Heart left ventricle (tissue), 16 donors: ENCODE measurements around the gene MEG3. TPM values are rescaled to one million over a fixed set of nuclear protein-coding genes. Genes with fewer than 3 reads are reported as not detected.

Source experiments
- ATAC-seq, 4 donors: fragments of 200-7000 bp; cut with Tn5 transposase; one replicate each; pipeline ENCODE4 v1.9.1; 2020 to 2022; ENCODE audit warnings: moderate library complexity in 4 of 4, mild to moderate bottlenecking in 3 of 4, moderate number of reproducible peaks in 1 of 4
- DNase-seq, 5 donors: peaks; one replicate each; pipeline ENCODE4 v3.0.0-alpha.2; 2020
- H3K27ac ChIP-seq, 12 donors: fragments of 200-600 bp; sonication (generic) in 4 of 12; one replicate each; pipeline versions ENCODE4 v1.5.0 to v1.8.0; 2016 to 2022; ENCODE audit warnings: mild to moderate bottlenecking in 2 of 12
- H3K27me3 ChIP-seq, 9 donors: fragments of 200-600 bp; sonication (generic) in 2 of 9; one replicate each; pipeline versions ENCODE4 v1.5.1 to v1.8.0; 2016 to 2022; ENCODE audit warnings: mild to moderate bottlenecking in 3 of 9
- H3K36me3 ChIP-seq, 9 donors: fragments of 200-600 bp; sonication (generic) in 2 of 9; one replicate each; pipeline versions ENCODE4 v1.5.0 to v1.8.0; 2018 to 2022; ENCODE audit warnings: mild to moderate bottlenecking in 2 of 9
- H3K4me1 ChIP-seq, 12 donors: fragments of 200-600 bp; sonication (generic) in 4 of 12; one replicate each; pipeline versions ENCODE4 v1.5.0 to v1.8.0; 2016 to 2022; ENCODE audit warnings: mild to moderate bottlenecking in 3 of 12
- H3K4me3 ChIP-seq, 12 donors: fragments of 200-600 bp; sonication (generic) in 4 of 12; one replicate each; pipeline versions ENCODE4 v1.5.0 to v1.8.0; 2017 to 2022; ENCODE audit warnings: mild to moderate bottlenecking in 9 of 12, moderate library complexity in 4 of 12
- H3K9me3 ChIP-seq, 12 donors: fragments of 200-600 bp; sonication (generic) in 4 of 12; one replicate each; pipeline versions ENCODE4 v1.5.0 to v1.8.0; 2016 to 2022; ENCODE audit warnings: mild to moderate bottlenecking in 1 of 12
- POLR2A ChIP-seq, 2 donors: fragments of 450-650 bp; IDR thresholded peaks; one replicate each; pipeline ENCODE4 v1.6.1; 2017; ENCODE audit warnings: antibody characterized with exemption in 2 of 2, mild to moderate bottlenecking in 2 of 2, moderate library complexity in 2 of 2
- WGBS, 4 donors: extraction: QIAGEN DNeasy Blood & Tissue Kit in 2 of 4; methylation state at CpG; one replicate each; pipeline versions ENCODE4 v1.1.5 to v1.1.7; 2013 to 2018; 5-methylcytosine and 5-hydroxymethylcytosine counted together
- intact Hi-C, 10 donors: fragments of 100-400 bp; cut with DNase I; formaldehyde crosslinking; loops; one replicate each; pipeline versions ENCODE4 v1.11.1 to v1.14.2; 2022
- polyA plus RNA-seq, 2 donors: library from polyadenylated mRNA; stranded (reverse); fragments of 200-250 nt; gene quantifications; one replicate each; pipeline ENCODE4 v1.2.3, GENCODE V29; 2013
- total RNA-seq, 9 donors: library from RNA; depleted of rRNA in 2 of 9; stranded (reverse); fragments of >200 nt in 2 of 9; fragmentation: NEBNext Ultra II Directional in 3 of 9; extraction: Animal tissue kit (Norgen Biotek cat#: 25700) in 3 of 9; gene quantifications; one replicate each; pipeline versions ENCODE4 v1.1.0 to v1.2.4, GENCODE V29; 2016 to 2023
- TF ChIP-seq, protein P1 (sequence below), 12 donors: fragments of 200-600 bp; sonication (generic) in 4 of 12; IDR thresholded peaks; one replicate each; pipeline versions ENCODE4 v1.5.0 to v1.8.0; 2018 to 2022; ENCODE audit warnings: antibody characterized with exemption in 12 of 12, mild to moderate bottlenecking in 5 of 12
- donor health status: ischemic (EF 13 %, LVEDD 7.1; RV severe dilation, severe dysfunction).
- donor health status: healthy with polysubstance abuse.
- donor health status: DM: no; HTN: yes; CAD: no.
- donor health status: DM: no; HTN: no; CAD: no.
- donor health status: ischemic (EF 25% LVEDD 6.9; RV normal size, moderate dysfunction).
- donor health status: ischemic (EF 25% LVEDD 5.7; RV mildly dilated, moderate dysfunction).
- donor health status: healthy.
- donor health status: DM: yes; HTN: yes; CAD: no.
- donor health status: ischemic (EF 35%, LVEDD 5.7; RV mildly dilated, moderate dysfunction).
- donor health status: nonischemic (EF 11% LVEDD 7.7; RV severe dilation, severe dysfunction).
- donor health status: DM: yes; HTN: yes; CAD: no.
- donor health status: PGD.
- donor health status: ischemic (EF 29% LVEDD 5.4; RV normal size, mild dysfunction).
- donor health status: nonischemic (EF 23%, LVEDD 6.1; RV moderate dilation, normal function).

MEG3 gene
- total and polyA plus RNA-seq, 11 donors: 3.6 to 37.7 (median 9.9) TPM

DNA sequence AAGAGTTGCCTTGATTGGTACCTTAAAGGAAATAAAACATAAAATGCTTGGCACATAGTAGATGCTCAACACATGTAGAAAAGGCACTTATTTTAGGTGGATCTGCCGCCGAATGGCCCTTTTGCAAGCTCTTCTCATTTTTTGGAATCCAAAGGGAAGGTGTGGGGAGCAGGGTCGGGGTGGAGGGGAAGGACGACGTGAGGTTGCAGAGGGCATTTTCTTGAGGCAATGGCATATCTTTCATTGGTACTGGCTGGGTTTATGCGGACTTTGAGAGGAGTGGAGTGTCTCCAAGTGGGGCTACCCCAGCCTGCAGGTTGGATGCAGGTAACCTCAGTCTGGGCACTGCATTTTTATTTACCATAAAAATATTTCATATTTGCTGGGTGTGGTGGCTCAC lies 69.5 kb downstream of the MEG3 start:
- no peaks in the 10 kb centered on the region for H3K36me3 ChIP-seq
- DNase-seq (no peak), ATAC-seq (no peak)
- H3K4me1 ChIP-seq: peaks cover 0 to 15% (median 5%) of the 10 kb centered on the region in 12 donors
- peaks cover 0 to 69% (median 13%) of the 10 kb centered on the region in 9 donors for H3K27me3 ChIP-seq
- TF ChIP-seq, protein P1, sequence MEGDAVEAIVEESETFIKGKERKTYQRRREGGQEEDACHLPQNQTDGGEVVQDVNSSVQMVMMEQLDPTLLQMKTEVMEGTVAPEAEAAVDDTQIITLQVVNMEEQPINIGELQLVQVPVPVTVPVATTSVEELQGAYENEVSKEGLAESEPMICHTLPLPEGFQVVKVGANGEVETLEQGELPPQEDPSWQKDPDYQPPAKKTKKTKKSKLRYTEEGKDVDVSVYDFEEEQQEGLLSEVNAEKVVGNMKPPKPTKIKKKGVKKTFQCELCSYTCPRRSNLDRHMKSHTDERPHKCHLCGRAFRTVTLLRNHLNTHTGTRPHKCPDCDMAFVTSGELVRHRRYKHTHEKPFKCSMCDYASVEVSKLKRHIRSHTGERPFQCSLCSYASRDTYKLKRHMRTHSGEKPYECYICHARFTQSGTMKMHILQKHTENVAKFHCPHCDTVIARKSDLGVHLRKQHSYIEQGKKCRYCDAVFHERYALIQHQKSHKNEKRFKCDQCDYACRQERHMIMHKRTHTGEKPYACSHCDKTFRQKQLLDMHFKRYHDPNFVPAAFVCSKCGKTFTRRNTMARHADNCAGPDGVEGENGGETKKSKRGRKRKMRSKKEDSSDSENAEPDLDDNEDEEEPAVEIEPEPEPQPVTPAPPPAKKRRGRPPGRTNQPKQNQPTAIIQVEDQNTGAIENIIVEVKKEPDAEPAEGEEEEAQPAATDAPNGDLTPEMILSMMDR (IDR thresholded peaks at IDR 0.05): no peak
- intact Hi-C loops: no loop called here
- no peak overlapping the region for H3K4me3 ChIP-seq
- H3K27ac ChIP-seq: no peak overlapping the region
- WGBS, 4 donors: 83 to 90% (median 88%) methylated on average over 6 of the region's 6 CpGs
- no peaks in the 10 kb centered on the region for H3K9me3 ChIP-seq

DNA sequence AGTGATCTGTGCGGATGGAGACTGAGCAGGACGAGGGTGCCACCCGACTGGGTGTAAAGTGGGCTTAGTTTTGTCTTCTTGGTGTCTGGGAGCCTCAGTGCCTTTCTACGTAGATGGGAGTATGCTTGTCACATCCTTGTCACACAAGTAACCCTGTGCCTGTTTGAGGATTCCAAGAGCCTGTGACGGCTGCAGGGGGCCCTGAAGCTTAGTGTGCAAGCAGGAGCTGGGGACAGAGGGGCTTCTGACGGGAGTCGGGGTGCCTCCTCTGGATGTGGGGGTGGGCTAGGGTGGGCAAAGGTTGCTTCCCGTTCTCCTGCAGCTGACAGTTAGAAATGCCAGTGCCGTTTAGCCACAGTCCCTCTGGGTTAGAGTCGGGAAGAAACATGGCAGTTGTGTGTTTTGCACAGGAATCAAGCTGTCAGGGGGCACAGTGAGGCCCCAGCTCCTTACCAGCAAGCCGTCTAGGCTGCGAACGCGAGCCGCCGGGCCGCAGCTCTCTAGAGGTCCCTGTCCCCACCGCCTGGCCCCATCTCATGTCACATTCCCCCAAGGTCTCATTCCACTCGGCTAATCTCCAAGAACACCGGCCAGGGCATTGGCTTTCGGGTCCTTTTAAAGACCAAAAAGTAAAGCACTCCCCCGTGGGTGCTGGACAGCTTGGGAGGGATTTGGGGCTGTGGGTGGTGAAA lies 70.6 kb downstream of the MEG3 start:
- H3K27ac ChIP-seq: no peak overlapping the region
- 48 to 57% (median 54%) methylated on average over 22 of the region's 22 CpGs for WGBS, 4 donors
- H3K36me3 ChIP-seq: no peaks in the 10 kb centered on the region
- DNase-seq: no peak
- intact Hi-C loops: no loop called here
- H3K9me3 ChIP-seq: no peaks in the 10 kb centered on the region
- TF ChIP-seq POLR2A (IDR thresholded peaks at IDR 0.05): no peak
- TF ChIP-seq, protein P1 (IDR thresholded peaks at IDR 0.05): no peak
- H3K27me3 ChIP-seq: peaks cover under 1 to 69% (median 18%) of the 10 kb centered on the region in 9 donors
- peaks cover 0 to 16% (median 6%) of the 10 kb centered on the region in 12 donors for H3K4me1 ChIP-seq
- H3K4me3 ChIP-seq: no peak overlapping the region
- ATAC-seq: no peak

DNA sequence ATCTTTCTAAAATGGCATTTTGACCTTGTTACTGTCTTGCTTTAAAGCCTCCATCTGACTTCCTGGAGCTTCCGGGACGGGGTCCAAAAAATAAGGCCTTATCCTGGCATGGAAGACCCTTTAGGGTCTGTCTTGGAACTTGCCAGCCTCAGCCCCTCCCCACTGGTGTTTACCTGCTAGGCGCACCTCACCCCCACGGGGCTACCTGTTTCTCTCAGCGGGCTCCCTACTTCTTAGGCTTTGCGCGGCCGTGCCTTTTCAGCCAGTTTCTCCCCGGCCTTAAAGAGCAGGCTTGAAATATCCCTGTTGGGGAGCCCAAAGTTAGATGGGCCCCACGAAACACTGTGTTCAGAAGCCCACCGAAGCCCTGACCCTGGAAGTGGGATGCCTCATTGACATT lies 72.5 kb downstream of the MEG3 start:
- no peak for ATAC-seq
- Histone ChIP-seq H3K9me3 (peaks cover 0 to 4% (median 0%) of the 10 kb centered on the region in 12 donors), H3K4me1 (peaks cover 0 to 16% (median 6%) of the 10 kb centered on the region in 12 donors), H3K4me3 (no peak overlapping the region), H3K27ac (no peak overlapping the region), H3K27me3 (peaks cover 4 to 77% (median 33%) of the 10 kb centered on the region in 9 donors), H3K36me3 (no peaks in the 10 kb centered on the region)
- 54 to 65% (median 58%) methylated on average over 11 of the region's 11 CpGs for WGBS, 4 donors
- no peak for TF ChIP-seq POLR2A (IDR thresholded peaks at IDR 0.05)
- TF ChIP-seq, protein P1 (IDR thresholded peaks at IDR 0.05): no peak
- intact Hi-C loops: no loop called here
- DNase-seq: no peak

DNA sequence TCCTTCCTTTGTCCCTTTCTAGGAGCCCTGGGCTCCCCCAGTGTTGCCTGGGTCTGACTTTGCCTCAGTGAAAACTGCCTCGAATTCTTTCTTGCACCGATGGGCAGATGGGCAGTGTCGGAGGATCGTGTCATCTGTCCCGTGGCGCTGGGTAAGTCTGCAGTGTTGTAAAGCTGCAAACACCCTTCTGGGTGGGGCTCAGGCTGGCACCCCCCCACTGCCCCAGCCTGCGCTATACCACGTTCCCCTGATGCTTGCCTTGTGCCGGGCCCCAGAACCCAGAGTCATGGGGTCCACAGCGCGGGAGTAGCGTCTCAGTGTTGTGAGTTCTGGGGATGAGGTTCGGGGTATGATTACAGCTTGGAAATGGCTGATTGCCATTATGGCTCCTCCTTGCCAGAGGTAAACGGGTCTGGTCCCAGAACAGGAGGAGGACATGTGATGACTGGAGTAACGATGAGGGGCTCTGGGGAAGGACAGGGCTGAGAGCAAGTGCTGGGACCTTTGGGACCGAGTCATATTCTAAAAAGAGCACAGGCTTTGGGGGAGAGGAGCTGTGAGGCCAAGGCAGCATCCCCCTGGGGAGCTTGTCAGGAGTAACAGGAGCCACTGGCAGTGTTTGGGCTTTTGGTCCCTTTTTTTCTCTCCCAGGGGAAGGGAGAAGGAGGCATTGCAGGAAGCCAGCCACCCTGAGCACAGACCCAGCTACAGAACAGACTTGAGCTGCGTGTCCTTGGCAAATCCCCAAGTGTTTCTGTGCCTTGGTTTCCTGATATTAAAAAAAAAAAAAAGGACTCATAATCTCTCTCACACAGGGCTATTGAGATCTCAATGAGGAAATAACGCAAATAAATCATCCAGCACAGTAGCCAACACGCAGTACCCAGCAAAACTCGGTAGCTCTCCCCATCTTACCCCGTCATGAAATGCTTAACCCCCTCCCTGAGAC lies 73.3 kb downstream of the MEG3 start:
- Histone ChIP-seq H3K27ac (peak overlapping the region in 2 of 12 donors; percentile 5 to 29), H3K36me3 (no peaks in the 10 kb centered on the region), H3K4me1 (peaks cover 0 to 16% (median 6%) of the 10 kb centered on the region in 12 donors), H3K27me3 (peaks cover 4 to 85% (median 41%) of the 10 kb centered on the region in 9 donors), H3K4me3 (no peak overlapping the region), H3K9me3 (peaks cover 0 to 4% (median 0%) of the 10 kb centered on the region in 12 donors)
- intact Hi-C loops: no loop called here
- WGBS, 4 donors: 46 to 56% (median 51%) methylated on average over 20 to 21 of the region's 21 CpGs
- no peak for TF ChIP-seq POLR2A (IDR thresholded peaks at IDR 0.05)
- TF ChIP-seq, protein P1 (IDR thresholded peaks at IDR 0.05): no peak
- peak in 2 of 5 donors; percentile 44 to 46 for DNase-seq
- ATAC-seq: peak in 2 of 4 donors; percentile 19 to 39
